Astrocyte of the spinal cord (primary cell): Measurements from ENCODE around the gene SDF2.
A peak's percentile ranks its signal among the peaks of the same experiment; 100 is the strongest.
"Not testable (repeated sequence)": the region's sequence is repeated elsewhere in the genome, so short reads cannot be mapped to it uniquely, and the experiment has no call there.

Source experiments
- DNase-seq: peaks from one replicate; pipeline ENCODE4 v3.0.0; 2011; ENCODE audit warnings: low read depth, low spot score
- H3K4me3 ChIP-seq: 2 replicates; pipeline ENCODE4 v1.5.1; 2011; ENCODE audit warnings: low read depth, mild to moderate bottlenecking, low read length, moderate library complexity
- CTCF ChIP-seq: IDR thresholded peaks from 2 replicates; pipeline ENCODE4 v1.5.1; 2012; ENCODE audit warnings: low read depth, mild to moderate bottlenecking, low read length, inconsistent platforms
- in situ Hi-C: cut with HindIII; loops from 2 replicates; pipeline ENCODE4 v1.10.0; 2017; ENCODE audit warnings: low sequenced_read_pairs

The SDF2 gene

GRCh38 chr17:28610376-28610775 is 51.3 kb downstream of the SDF2 start:
- no peak for TF ChIP-seq CTCF
- in situ Hi-C loops, result no loop called here
- H3K4me3 ChIP-seq, result no peak overlapping the region
- no peak for DNase-seq

GRCh38 chr17:28604031-28604430 is 57.7 kb downstream of the SDF2 start:
- H3K4me3 ChIP-seq, DNase-seq, in situ Hi-C loops: not testable (repeated sequence)

GRCh38 chr17:28599311-28600184 is 62.2 kb downstream of the SDF2 start:
- TF ChIP-seq CTCF, result no peak
- peak; percentile 85 for DNase-seq
- peak overlapping the region; percentile 89 for H3K4me3 ChIP-seq
- in situ Hi-C loops, result no loop called here

- TF ChIP-seq CTCF, result no peak
- DNase-seq, result peak; percentile 92
- in situ Hi-C loops, result no loop called here
- H3K4me3 ChIP-seq, result peak within 1 kb of the TSS; percentile 89
Measured at GRCh38 chr17:28598799-28599310, 62.9 kb downstream of the SDF2 start, which contains the start of gene SPAG5. SPAG5 (minus strand) TSS chr17:28599025; CDS start chr17:28598946, 79 bp downstream.

- no peak for TF ChIP-seq CTCF
- in situ Hi-C loops, result no loop called here
- H3K4me3 ChIP-seq, result peak overlapping the region; percentile 89
- no peak for DNase-seq
Measured at GRCh38 chr17:28598389-28598788, 63.3 kb downstream of the SDF2 start.
